ENCODE results near the gene CHST1.

Gene CHST1

DNA sequence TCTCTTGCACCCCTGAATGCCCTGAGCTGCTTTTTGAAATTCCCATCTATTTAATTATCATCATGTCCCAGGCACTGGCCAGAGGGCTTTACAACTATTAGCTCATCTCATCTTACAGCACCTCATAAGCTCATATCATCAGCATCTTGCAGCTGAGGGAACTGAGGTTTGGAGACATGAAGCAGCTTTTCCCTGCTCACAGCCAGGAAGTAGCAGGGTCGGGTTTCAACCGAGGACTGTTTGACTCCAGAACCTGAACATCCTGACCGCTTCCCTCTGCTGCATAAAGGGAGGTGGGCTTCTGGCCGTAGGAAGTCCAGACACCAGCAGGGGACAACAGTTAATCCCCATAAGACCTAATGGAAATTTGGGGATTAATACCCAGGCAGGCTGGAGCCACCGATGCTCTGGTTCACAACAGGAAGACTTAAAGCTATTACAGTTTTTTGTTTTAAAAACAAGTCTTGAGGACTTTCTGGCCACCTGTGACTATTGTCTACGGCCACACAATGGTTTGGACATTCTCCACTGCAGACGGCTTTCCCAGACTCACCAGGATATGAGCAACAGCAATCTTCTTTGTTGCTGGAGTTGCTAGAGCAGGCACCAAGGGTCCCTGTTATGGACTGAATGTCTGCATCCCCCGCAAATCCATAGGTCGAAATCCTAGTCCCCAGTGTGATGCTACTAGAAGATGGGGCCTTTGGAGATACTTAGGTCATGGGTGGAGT lies 47.4 kb downstream of the CHST1 start:
- TF ChIP-seq POLR2AphosphoS5 (IDR thresholded peaks at IDR 0.05; ENCODE audit: low read depth, low read length), result no peak
- TF ChIP-seq, protein P1, sequence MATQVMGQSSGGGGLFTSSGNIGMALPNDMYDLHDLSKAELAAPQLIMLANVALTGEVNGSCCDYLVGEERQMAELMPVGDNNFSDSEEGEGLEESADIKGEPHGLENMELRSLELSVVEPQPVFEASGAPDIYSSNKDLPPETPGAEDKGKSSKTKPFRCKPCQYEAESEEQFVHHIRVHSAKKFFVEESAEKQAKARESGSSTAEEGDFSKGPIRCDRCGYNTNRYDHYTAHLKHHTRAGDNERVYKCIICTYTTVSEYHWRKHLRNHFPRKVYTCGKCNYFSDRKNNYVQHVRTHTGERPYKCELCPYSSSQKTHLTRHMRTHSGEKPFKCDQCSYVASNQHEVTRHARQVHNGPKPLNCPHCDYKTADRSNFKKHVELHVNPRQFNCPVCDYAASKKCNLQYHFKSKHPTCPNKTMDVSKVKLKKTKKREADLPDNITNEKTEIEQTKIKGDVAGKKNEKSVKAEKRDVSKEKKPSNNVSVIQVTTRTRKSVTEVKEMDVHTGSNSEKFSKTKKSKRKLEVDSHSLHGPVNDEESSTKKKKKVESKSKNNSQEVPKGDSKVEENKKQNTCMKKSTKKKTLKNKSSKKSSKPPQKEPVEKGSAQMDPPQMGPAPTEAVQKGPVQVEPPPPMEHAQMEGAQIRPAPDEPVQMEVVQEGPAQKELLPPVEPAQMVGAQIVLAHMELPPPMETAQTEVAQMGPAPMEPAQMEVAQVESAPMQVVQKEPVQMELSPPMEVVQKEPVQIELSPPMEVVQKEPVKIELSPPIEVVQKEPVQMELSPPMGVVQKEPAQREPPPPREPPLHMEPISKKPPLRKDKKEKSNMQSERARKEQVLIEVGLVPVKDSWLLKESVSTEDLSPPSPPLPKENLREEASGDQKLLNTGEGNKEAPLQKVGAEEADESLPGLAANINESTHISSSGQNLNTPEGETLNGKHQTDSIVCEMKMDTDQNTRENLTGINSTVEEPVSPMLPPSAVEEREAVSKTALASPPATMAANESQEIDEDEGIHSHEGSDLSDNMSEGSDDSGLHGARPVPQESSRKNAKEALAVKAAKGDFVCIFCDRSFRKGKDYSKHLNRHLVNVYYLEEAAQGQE (IDR thresholded peaks at IDR 0.05; ENCODE audit: insufficient read depth in 1 of 2, low read depth in 2 of 2, low read length in 2 of 2), result no peak
- TF ChIP-seq FOXP2 (optimal IDR thresholded peaks at IDR 0.05; ENCODE audit: borderline replicate concordance, extremely low read depth, extremely low read length, insufficient read depth), result no peak
- TF ChIP-seq TAF1 (IDR thresholded peaks at IDR 0.05; ENCODE audit: borderline replicate concordance, insufficient read depth, low read length), result no peak
- no peak for TF ChIP-seq SIN3A (IDR thresholded peaks at IDR 0.05; ENCODE audit: borderline replicate concordance, insufficient read depth, low read length)

DNA sequence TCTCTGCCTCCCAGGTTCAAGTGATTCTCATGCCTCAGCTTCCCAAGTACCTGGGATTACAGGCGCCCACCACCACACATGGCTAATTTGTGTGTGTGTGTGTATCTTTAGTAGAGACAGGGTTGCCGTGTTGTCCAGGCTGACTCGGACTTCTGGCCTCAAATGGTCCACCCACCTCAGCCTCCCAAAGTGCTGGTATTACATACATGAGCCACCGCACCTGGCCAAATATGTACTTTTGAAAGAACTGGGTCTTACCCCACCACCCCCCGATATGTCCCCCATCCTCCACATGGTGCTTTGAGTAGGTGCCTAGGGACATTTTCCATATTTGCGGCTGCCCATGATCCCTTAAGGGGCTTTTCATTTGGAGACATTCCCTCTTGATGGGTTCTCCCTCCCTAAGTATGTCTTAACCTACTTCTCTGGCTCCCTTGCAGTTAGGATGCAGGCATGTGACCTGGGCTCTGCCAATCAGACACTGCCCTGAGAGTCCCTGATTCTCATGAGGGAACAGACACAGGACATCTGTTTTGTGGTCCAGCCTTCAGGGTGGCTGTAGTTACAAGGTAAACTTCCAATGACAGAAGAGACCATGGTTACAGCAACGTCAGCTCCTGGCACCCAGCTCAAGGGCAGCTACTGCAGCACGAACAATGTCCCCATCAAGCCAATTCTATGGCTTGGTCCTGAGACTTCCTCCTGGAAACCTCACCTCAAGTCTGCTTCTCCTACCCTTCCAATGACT lies 48.4 kb downstream of the CHST1 start:
- no peak for TF ChIP-seq TAF1 (IDR thresholded peaks at IDR 0.05; ENCODE audit: borderline replicate concordance, insufficient read depth, low read length)
- no peak for TF ChIP-seq SIN3A (IDR thresholded peaks at IDR 0.05; ENCODE audit: borderline replicate concordance, insufficient read depth, low read length)
- TF ChIP-seq FOXP2 (optimal IDR thresholded peaks at IDR 0.05; ENCODE audit: borderline replicate concordance, extremely low read depth, extremely low read length, insufficient read depth), result no peak
- no peak for TF ChIP-seq POLR2AphosphoS5 (IDR thresholded peaks at IDR 0.05; ENCODE audit: low read depth, low read length)
- TF ChIP-seq, protein P1 (IDR thresholded peaks at IDR 0.05; ENCODE audit: insufficient read depth in 1 of 2, low read depth in 2 of 2, low read length in 2 of 2), result no peak

DNA sequence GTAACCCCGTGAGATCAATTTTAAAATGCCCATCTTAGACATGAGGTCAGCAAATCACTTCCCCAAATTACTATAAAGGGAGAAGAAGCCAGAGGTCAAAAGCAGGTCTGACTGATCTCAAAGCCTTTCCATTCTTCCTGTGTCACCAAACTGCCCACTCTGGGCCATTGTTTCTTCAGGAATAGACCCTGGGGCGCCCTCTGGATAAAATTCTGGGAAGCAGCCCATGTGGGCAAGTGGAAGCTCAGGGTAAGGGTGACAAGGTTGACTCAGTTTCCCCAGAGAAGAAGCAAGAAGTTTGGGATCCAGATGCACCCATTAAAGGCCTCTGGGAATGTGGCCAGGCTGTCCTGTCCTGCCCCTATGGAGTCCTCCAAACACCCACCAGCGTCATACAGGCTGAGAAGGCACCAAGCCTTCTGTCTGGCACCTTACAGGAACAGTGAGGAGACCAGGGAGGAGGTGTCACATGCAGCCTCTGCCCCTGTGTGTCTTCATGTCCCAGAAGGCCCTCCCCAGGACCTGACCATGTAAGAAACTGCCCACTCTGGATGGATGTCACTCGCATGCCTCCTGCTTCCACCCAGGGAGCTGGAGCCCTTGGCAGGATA lies 50.1 kb downstream of the CHST1 start:
- TF ChIP-seq, protein P1 (IDR thresholded peaks at IDR 0.05; ENCODE audit: insufficient read depth in 1 of 2, low read depth in 2 of 2, low read length in 2 of 2), result no peak
- TF ChIP-seq FOXP2 (optimal IDR thresholded peaks at IDR 0.05; ENCODE audit: borderline replicate concordance, extremely low read depth, extremely low read length, insufficient read depth), result no peak
- TF ChIP-seq POLR2AphosphoS5 (IDR thresholded peaks at IDR 0.05; ENCODE audit: low read depth, low read length), result no peak
- TF ChIP-seq SIN3A (IDR thresholded peaks at IDR 0.05; ENCODE audit: borderline replicate concordance, insufficient read depth, low read length), result no peak
- no peak for TF ChIP-seq TAF1 (IDR thresholded peaks at IDR 0.05; ENCODE audit: borderline replicate concordance, insufficient read depth, low read length)

DNA sequence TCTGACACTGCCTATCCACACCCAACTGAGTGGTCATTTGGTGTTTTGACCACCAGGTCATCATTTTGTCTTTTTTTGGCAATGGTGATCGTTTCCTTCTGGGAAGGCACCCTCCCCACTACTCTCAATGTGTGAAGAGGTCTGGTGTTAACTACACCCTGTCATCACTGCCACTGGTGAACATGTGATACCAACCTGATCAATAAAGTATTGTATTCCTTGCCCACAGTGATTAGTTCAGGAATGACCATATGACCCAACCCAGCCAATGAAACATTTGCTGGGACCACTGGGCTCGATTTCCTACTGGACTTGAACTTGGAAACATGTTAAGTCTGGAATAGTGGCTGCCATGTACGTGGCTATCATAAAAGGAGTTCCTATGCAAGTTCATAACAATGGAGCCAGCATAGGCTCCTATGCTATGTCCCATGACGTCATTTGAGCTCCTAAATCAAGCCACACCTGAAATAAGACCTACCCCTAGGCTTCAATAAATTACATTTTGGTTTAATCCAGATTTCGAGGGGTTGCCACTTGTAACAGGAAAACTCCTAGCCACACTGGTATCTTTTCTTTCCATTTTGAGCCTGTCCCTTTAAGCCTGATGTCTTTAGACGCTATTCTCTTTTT lies 51.1 kb downstream of the CHST1 start:
- TF ChIP-seq POLR2AphosphoS5 (IDR thresholded peaks at IDR 0.05; ENCODE audit: low read depth, low read length), result no peak
- TF ChIP-seq, protein P1 (IDR thresholded peaks at IDR 0.05; ENCODE audit: insufficient read depth in 1 of 2, low read depth in 2 of 2, low read length in 2 of 2), result no peak
- TF ChIP-seq SIN3A (IDR thresholded peaks at IDR 0.05; ENCODE audit: borderline replicate concordance, insufficient read depth, low read length), result no peak
- TF ChIP-seq TAF1 (IDR thresholded peaks at IDR 0.05; ENCODE audit: borderline replicate concordance, insufficient read depth, low read length), result no peak

Data from PFSK-1 (cell line).